Suprapubic skin (tissue), 4 donors: ENCODE data around the gene ANAPC15. TPM values are rescaled to one million over a fixed set of nuclear protein-coding genes. Genes with fewer than 3 reads are reported as not detected.
"Not testable (repeated sequence)": the region's sequence is repeated elsewhere in the genome, so short reads cannot be mapped to it uniquely, and the experiment has no call there.

Source experiments
- DNase-seq, 2 donors: peaks; one replicate each; pipeline ENCODE4 v3.0.0-alpha.2; 2019; ENCODE audit warnings: low spot score in 2 of 2
- H3K27ac ChIP-seq: fragments of 200-600 bp; sonication (generic); one replicate; pipeline ENCODE4 v1.5.1; 2019
- H3K27me3 ChIP-seq: fragments of 200-600 bp; sonication (generic); one replicate; pipeline ENCODE4 v1.5.1; 2019
- H3K36me3 ChIP-seq: fragments of 200-600 bp; sonication (generic); one replicate; pipeline ENCODE4 v1.5.1; 2019
- H3K4me1 ChIP-seq: fragments of 200-600 bp; sonication (generic); one replicate; pipeline ENCODE4 v1.5.1; 2019
- H3K4me3 ChIP-seq: fragments of 200-600 bp; sonication (generic); one replicate; pipeline ENCODE4 v1.5.1; 2019; ENCODE audit warnings: mild to moderate bottlenecking
- H3K9me3 ChIP-seq: fragments of 200-600 bp; sonication (generic); one replicate; pipeline ENCODE4 v1.5.1; 2019
- CTCF ChIP-seq, 2 donors: fragments of 200-600 bp in 1 of 2; fragments of 450-650 bp in 1 of 2; sonication (generic) in 1 of 2; IDR thresholded peaks; one replicate each; pipeline ENCODE4 v1.5.1; 2016 to 2019; ENCODE audit warnings: antibody characterized with exemption in 2 of 2, mild to moderate bottlenecking in 1 of 2, moderate library complexity in 1 of 2
- EP300 ChIP-seq: sonication (generic); formaldehyde crosslinking; IDR thresholded peaks from one replicate; pipeline ENCODE4 v1.6.1; 2017; ENCODE audit warnings: antibody characterized with exemption
- POLR2A ChIP-seq, 2 donors: fragments of 450-650 bp; IDR thresholded peaks; one replicate each; pipeline ENCODE4 v1.6.1; 2017; ENCODE audit warnings: antibody characterized with exemption in 2 of 2, mild to moderate bottlenecking in 2 of 2, moderate library complexity in 2 of 2
- POLR2AphosphoS5 ChIP-seq, 3 donors: sonication (generic); formaldehyde crosslinking; IDR thresholded peaks; one replicate each; pipeline ENCODE4 v1.6.1; 2017; ENCODE audit warnings: antibody characterized with exemption in 3 of 3
- WGBS: methylation state at CpG from one replicate; pipeline ENCODE4 v1.1.5; 2018; 5-methylcytosine and 5-hydroxymethylcytosine counted together
- total RNA-seq, 4 donors: library from RNA; depleted of rRNA; stranded (reverse); fragments of >200 nt; gene quantifications; one replicate each; pipeline ENCODE4 v1.1.0, GENCODE V29; 2016

The ANAPC15 gene
- total RNA-seq = 10 to 100 TPM; 20.6 to 32.1 (median 25.6) TPM

GRCh38 chr11:72112143-72112977 is at the start of gene ANAPC15:
Gene ANAPC15, minus strand, starts transcription at chr11:72112695. Its CDS starts 1,419 bp downstream, at chr11:72111276.
- Histone ChIP-seq H3K4me1 (peaks cover 19% of the 10 kb centered on the region), H3K4me3 (peak within 1 kb of the TSS; percentile 55), H3K27ac (peak within 1 kb of the TSS; percentile 95), H3K36me3 (peaks cover 22% of the 10 kb centered on the region), H3K27me3 (no peaks in the 10 kb centered on the region), H3K9me3 (no peaks in the 10 kb centered on the region)
- under 1% methylated on average over 49 of the region's 49 CpGs for WGBS
- peak; percentile 100 for DNase-seq
- TF ChIP-seq EP300 = no peak
- TF ChIP-seq POLR2AphosphoS5 (IDR thresholded peaks at IDR 0.05) = peak; percentile 35 to 60 (median 46)
- peak; percentile 30 to 87 for TF ChIP-seq POLR2A (IDR thresholded peaks at IDR 0.05)

GRCh38 chr11:72160319-72160718 is 47.8 kb upstream of the ANAPC15 start:
- no peaks in the 10 kb centered on the region for H3K27me3 ChIP-seq
- H3K27ac ChIP-seq = no peak overlapping the region
- 58% methylated on average over 2 of the region's 2 CpGs for WGBS
- no peak for DNase-seq
- no peak for TF ChIP-seq CTCF (IDR thresholded peaks at IDR 0.05)
- H3K4me3 ChIP-seq = no peak overlapping the region
- H3K4me1 ChIP-seq = peaks cover 2% of the 10 kb centered on the region
- H3K9me3 ChIP-seq = no peaks in the 10 kb centered on the region
- no peaks in the 10 kb centered on the region for H3K36me3 ChIP-seq

- 43% methylated on average over 4 of the region's 4 CpGs for WGBS
- no peaks in the 10 kb centered on the region for H3K9me3 ChIP-seq
- no peak for DNase-seq
- TF ChIP-seq POLR2A (IDR thresholded peaks at IDR 0.05) = no peak
- no peaks in the 10 kb centered on the region for H3K36me3 ChIP-seq
- H3K27ac ChIP-seq = no peak overlapping the region
- no peaks in the 10 kb centered on the region for H3K27me3 ChIP-seq
- peaks cover 2% of the 10 kb centered on the region for H3K4me1 ChIP-seq
- H3K4me3 ChIP-seq = no peak overlapping the region
These were observed 44.6 kb upstream of the ANAPC15 start for GRCh38 chr11:72157131-72157530.

GRCh38 chr11:72155751-72156150 is 43.3 kb upstream of the ANAPC15 start:
- Histone ChIP-seq H3K36me3 (no peaks in the 10 kb centered on the region), H3K27me3 (no peaks in the 10 kb centered on the region), H3K27ac (no peak overlapping the region), H3K4me1 (peaks cover 2% of the 10 kb centered on the region), H3K9me3 (no peaks in the 10 kb centered on the region), H3K4me3 (no peak overlapping the region)
- TF ChIP-seq EP300 (no peak), CTCF (IDR thresholded peaks at IDR 0.05) (no peak), POLR2A (IDR thresholded peaks at IDR 0.05) (no peak)
- 85% methylated on average over 4 of the region's 4 CpGs for WGBS
- DNase-seq = no peak

- TF ChIP-seq EP300 (no peak), POLR2AphosphoS5 (IDR thresholded peaks at IDR 0.05) (no peak), POLR2A (IDR thresholded peaks at IDR 0.05) (no peak), CTCF (IDR thresholded peaks at IDR 0.05) (no peak)
- 91% methylated on average over 3 of the region's 3 CpGs for WGBS
- DNase-seq = no peak
- Histone ChIP-seq H3K36me3 (no peaks in the 10 kb centered on the region), H3K9me3 (no peaks in the 10 kb centered on the region), H3K4me1 (peaks cover 2% of the 10 kb centered on the region), H3K27me3 (no peaks in the 10 kb centered on the region), H3K27ac (no peak overlapping the region), H3K4me3 (no peak overlapping the region)
These were observed 42.3 kb upstream of the ANAPC15 start for GRCh38 chr11:72154816-72155215.

- not testable (repeated sequence) for H3K27ac ChIP-seq, H3K27me3 ChIP-seq, H3K36me3 ChIP-seq, H3K9me3 ChIP-seq, H3K4me1 ChIP-seq, DNase-seq, H3K4me3 ChIP-seq
- 89% methylated on average over 6 of the region's 6 CpGs for WGBS
These were observed 41.4 kb upstream of the ANAPC15 start for GRCh38 chr11:72153874-72154273.

GRCh38 chr11:72150882-72151281 is 38.4 kb upstream of the ANAPC15 start:
- no peak overlapping the region for H3K4me3 ChIP-seq
- TF ChIP-seq POLR2A (IDR thresholded peaks at IDR 0.05) (no peak), CTCF (IDR thresholded peaks at IDR 0.05) (no peak), EP300 (no peak)
- no peaks in the 10 kb centered on the region for H3K4me1 ChIP-seq
- H3K27me3 ChIP-seq = no peaks in the 10 kb centered on the region
- H3K27ac ChIP-seq = no peak overlapping the region
- no peaks in the 10 kb centered on the region for H3K36me3 ChIP-seq
- WGBS = 80% methylated on average over 4 of the region's 4 CpGs
- no peaks in the 10 kb centered on the region for H3K9me3 ChIP-seq
- DNase-seq = no peak
